NCI-H2081 (cell line): ENCODE data around the gene CTDSPL.
A peak's percentile ranks its signal among the peaks of the same experiment; 100 is the strongest.
"Not testable (repeated sequence)": the region's sequence is repeated elsewhere in the genome, so short reads cannot be mapped to it uniquely, and the experiment has no call there.

Experiments used
- DNase-seq, 2 experiments: peaks; one replicate each; lab custom pipeline; 2025; lab: John Stamatoyannopoulos, UW

The CTDSPL gene

DNA sequence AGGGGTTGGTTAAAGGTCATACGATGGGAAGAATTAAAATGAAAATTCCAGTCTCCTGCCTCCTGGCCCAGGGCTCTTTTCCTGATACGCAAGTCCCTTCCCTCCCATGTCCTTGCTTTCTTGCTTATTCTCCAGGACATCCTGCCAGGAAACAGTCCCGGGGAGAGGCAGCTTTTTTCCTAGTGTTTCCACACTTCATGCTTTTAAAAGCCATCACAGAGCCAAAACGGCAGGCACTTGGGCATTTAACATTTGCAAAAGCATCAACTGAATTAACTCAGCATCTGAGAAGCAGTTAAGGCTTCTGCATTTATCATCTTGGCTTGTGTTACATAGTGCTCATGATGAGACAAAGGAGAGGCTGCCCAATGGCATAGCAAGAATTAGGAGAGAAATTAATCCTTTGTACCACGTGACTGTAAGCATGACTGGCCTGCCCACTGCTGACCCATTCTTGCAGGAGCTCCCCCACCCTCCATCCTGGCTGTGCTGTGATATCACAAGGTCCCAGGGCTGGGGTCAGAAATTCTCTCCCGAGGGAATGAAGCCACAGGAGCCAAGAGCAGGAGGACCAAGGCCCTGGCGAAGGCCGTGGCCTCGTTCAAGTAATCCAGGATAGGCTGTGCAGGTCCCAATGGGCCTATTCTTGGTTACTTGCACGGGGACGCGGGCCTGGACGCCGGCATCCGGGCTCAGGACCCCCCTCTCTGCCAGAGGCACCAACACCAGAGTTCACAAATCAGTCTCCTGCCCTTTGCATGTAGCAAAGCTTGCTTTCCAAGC, 107.3 kb downstream of the CTDSPL start:
- DNase-seq, result no peak

DNA sequence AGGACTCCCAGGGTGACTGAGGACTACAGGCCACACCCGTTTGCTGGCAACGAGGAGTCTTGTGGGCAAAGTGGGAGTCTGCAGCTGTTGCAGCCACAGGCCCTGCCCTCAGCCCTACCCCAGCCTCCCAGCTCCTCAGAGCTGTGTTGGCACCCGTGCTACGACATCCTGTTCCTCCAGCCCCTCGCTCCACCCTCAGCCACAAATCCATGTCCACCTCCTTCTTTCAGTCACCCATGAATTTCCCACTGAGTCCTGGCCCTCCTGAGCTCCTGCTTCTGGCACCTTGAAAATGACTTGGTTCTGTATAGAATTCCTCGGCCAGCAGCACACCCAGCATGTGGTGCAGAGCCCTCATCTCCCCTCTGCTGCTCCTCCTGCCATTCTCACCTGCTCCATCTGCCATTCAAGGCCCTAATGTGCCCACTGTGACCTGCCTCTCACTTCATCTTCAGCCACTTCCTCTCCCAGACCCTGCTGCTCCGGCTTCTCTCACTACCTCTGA, 108.0 kb downstream of the CTDSPL start:
- DNase-seq, result no peak

DNA sequence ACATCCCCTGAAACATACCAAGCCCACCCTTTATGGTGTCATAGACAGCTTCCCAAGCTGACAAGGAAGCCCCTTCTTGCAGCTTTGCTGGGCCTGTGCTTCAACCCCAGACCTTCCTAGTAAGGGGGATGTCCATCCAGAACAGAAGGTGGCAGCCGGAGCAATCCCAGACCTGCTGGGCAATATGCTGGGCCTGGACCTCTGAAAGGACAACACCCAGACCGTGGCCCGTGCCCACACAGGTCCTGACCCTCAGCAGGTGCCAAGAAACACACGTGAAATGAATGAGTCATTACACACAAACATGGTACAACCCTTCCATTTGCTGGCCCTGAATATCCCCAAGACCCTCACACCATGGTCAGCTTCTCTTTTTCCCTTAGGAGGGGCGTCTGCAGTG, 109.1 kb downstream of the CTDSPL start:
- no peak for DNase-seq

DNA sequence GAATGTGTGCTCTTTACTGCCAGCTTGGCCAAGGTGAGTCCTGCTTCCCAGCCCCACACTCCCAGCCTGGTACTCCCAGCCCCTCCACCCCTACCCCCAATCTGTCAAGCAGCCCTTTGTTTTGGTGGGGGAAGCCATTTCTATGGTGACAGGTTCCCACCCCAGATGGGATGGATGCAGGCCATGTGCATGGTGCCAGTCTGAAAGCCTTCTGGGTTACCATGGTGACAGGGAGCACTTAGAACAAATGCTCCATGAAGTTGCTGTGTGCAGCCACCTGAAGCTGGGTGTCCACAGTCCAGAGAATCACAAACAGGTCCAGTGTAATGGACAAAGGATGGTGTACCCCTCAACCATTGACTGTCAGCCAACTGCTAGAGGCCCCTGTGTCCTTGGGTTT, 109.8 kb downstream of the CTDSPL start:
- no peak for DNase-seq

DNA sequence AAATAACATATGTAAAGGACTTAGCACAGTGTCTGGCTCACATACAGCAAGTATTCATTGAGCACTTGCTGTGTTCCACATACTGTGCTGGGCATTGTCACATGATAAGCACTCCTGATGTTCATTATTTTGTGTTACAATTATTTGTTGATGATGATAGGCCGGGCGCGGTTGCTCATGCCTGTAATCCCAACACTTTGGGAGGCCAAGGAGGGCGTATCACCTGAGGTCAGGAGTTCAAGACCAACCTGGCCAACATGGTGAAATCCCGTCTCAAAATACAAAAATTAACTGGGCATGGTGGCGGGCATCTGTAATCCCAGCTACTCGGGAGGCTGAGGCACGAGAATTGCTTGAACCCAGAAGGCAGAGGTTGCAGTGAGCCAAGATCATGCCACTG, 110.4 kb downstream of the CTDSPL start:
- not testable (repeated sequence) for DNase-seq

DNA sequence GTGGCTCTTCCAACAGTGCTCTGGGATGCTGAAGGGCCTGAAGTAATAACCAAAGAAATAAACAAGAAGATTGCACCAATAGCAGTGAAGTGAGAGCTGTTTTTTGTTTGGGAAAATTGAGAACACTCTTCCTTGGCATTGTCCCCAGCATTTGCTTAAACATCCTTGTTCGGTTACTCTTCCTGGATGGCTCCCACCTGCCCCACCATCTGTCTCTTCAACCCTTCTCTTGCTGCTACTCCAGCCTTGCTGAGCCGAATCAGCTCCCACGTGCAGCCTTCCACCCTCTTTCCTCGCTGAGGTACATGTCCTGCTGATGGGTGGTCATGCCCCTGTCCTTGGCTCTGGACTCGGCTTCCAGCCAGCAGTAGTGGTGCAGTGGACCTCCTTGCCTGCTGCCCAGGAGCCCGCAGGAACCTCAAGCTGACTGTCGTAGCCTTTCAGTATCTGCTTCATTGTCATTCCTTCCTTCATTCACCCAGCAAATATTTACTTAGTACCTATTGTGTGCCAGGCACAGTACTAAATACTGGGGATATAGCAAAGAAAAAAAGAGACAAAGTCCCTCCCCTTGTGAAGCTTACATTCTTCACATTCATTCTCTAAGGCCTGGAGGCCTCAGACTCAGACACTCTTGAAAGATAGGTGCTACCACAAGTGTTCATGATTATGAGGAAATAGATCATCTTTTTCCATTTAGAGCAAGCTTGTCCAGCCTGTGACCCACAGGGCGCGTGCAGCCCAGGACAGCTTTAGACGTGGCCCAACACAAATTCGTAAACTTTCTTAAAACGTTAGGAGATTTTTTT, 111.8 kb downstream of the CTDSPL start:
- DNase-seq, result no peak

DNA sequence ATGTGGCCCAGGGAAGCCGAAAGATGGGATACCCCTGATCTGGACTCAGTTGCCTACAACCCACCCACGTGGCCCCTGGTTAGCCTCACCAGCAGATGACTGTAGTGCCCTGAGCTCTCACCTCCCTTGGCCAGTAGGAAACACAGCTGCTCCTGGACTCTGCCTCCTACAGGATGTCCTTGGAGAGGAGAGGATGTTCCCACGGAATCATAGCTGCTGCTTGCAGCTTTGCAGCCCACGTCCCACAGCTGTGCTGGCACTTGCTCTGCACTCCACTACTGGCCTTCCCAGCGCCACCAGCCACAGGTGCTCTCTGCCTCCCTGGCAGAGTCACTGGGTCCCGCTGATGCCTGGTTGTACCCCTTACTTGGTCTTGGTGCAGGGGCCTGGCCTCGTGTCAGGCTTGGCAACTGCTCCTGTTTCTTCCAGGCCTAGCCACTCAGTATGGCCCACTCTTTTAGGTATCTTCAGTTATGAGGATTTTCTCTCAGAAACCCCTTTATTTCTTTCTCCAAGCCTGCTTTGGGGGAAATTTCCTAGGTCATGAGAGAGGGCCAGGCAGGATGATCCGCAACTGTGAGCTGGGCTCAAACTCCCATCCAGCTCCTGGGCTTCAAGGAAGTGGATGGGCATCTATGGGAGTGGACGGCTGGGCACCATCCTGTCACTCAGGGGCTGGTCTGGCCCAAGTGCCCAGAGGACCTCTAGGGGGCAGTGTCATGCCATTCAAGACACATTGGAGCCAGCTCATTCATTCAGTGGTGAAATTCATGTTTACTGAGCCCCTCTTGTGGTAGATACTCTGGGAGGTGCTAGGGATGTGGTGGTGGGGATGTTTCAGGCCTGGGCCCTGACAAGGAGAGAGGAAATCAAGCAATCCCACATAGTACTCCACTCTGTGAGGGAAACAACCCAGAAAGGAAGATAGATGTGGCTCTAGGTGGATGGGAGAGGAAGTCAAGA, 112.7 kb downstream of the CTDSPL start:
- peak in 1 of 2 experiments; percentile 10 for DNase-seq

DNA sequence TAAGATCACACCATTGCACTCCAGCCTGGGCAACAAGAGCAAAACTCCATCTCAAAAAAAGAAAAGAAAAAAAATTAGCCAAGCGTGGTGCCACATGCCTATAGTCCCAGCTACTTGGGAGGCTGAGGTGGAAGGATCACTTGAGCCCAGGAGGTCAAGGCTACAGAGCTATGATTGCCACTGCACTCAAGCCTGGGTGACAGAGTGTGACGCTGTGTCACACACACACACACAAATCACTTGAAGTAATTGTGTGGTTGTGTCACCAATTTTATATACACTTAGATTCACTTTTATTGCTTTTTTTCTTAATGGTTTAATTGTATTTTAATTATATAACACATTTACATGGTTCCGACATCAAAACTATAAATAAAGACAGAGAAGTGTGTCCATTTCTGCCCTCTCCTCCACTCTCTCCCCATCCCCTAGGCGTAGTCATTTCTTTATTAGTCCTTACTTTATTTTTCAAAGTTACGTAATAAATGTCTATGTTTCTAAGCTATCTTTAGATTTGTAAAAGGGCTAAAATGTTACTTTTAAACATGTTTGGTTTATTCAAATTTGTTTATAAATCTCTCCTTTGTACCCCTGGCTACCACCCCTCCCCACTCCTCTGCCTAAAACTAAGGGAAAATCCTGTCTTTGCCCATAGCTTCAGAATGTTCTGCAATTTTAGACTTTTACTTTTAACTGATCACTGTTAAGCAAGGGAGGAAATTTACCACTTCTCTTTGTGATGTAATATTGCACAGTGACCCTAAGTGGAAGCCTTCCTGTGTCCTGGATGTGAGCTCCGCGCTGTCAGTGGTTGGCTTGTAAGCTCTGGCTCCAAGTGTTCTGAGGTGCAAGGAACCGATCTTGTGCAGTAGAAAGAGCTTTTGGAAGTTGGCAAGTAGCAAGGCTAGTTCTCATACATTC, 118.1 kb downstream of the CTDSPL start:
- DNase-seq, result no peak

DNA sequence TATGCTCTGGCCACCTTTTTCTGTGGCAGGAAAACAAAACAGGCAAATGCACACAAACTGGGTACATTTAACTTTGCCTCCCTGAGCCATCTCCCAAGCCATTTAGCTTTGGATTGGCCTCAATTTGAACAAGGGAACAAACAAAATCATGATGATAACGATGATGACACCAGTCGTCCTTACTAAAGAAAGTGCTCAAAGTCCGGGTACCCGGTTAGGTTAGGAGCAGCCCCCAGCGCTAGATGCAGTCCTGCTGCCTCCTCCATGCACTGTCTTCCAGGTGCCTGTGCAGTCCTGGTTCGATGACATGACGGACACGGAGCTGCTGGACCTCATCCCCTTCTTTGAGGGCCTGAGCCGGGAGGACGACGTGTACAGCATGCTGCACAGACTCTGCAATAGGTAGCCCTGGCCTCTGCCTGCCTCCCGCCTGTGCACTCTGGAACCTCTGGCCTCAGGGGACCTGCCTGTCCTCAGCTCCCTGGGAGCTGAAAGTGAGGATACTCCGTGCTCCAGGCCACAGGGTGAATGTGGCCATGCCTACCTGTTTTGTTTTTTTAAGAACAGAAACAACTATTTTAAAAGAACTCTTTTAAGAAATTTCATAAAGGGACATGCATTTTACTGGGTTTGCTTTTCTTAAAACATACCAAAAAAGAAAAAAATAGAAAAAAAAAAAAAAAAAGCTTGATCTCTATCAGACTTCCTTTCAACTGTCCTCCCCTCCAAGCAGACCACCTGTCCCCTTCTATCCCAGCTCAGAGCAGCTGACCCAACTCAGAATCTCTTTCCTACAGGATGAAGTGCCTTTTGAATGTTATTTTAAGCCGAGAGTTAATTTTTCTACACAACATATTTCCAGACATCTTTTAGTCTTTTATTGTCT, 119.0 kb downstream of the CTDSPL start:
- DNase-seq, result no peak

DNA sequence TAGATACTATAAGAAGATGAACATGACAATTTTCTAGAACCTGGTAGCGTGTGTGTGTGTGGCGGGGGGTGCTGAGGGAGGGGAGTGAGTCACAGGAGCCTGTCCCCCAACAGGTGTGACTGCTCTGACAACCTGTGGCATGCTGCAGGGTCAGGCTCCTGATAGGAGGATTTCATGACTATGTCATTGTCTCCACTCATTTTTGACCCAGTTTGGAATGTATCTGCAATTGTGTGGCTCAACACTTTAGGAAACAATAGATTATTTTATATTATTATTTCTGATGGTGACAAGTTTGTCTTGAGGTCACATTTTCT, 119.6 kb downstream of the CTDSPL start:
- DNase-seq, result no peak

DNA sequence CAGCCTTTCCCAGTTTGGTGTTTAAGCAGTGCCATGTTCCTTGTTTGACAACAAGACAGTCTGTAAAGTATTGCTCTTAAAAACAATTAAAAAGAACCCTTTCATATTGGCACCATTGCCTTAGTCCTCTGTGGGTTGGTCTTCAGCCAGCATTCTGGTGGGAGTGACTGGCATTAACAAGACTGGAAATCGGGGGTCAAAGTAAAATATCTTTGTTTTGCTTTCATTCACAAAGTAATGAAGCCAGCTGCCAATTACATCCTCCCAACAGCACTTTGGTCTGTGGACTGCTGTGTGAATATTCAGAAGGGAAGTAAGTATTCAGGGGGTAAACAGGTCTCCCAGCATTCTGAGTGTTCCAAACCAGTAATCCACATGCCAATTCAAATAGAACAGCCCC, 120.7 kb downstream of the CTDSPL start:
- no peak for DNase-seq

DNA sequence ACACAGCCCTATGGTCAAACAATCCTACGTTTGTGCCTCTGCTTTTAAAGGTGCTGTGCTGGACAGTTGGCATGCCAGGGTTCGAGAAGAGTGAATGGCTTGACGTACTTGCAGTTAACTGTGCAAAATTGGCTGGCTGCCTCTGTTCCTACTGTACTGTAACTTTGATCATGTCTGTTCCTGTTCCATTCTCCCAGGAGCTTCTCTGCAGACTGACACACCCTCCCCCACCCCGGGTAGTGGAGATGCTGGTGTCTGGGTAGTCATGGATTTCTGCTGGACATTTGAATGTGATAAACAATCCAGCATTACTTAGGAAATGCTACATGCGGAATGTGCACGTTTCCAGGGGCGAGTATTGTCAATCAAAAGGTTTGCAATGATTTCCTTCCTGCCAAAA, 122.4 kb downstream of the CTDSPL start:
- no peak for DNase-seq

DNA sequence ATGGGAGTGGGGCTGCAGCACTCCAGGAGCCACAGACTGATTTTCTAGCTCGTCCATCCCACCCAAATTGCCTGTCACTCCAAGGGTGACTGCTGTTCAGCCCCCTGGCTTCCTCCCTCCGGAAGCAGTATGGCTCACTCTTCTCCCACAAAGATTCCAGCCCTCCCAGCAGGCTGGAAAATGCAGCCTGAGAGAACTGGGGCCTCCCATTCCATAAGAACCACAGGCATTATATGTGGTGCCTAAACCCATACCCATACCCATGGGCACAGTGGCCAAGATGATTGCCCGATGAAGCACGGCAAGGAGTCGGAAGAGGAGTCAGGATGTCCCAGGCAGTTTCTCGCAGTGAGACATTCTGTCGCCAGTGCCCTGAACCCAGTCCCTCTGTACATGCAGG, 122.9 kb downstream of the CTDSPL start:
- no peak for DNase-seq

DNA sequence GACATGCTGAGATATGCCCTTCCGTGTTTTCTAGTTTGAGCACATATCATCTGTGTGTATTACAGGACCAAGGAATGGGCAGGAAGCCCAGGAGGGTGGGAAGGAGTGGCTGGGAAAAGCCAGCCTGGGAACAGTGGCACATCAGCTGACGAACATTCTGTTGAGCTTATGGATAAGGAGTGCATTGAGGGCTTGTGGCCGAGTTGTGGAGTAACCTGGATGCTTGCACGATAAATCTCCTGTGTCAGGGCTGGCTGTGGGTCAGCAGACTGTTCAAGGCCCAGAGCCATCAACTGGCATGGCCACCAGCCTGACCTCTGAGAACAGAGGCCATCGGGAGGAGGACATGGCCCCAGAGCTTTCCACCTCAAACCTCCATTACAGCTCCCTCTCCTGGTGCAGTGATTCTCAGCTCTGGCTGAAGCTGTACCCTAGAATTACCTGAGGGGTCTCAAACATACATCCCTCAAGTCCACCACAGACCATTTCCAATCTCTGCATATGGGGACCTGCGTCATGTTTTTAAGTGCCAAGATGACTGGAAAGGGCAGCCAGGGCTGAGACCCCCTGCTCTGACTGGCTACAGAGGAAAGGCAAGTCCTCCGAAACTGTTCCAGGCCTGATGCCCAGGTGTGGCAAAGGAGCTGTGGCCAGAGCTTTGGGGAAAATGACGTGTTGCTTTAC, 124.1 kb downstream of the CTDSPL start:
- no peak for DNase-seq

DNA sequence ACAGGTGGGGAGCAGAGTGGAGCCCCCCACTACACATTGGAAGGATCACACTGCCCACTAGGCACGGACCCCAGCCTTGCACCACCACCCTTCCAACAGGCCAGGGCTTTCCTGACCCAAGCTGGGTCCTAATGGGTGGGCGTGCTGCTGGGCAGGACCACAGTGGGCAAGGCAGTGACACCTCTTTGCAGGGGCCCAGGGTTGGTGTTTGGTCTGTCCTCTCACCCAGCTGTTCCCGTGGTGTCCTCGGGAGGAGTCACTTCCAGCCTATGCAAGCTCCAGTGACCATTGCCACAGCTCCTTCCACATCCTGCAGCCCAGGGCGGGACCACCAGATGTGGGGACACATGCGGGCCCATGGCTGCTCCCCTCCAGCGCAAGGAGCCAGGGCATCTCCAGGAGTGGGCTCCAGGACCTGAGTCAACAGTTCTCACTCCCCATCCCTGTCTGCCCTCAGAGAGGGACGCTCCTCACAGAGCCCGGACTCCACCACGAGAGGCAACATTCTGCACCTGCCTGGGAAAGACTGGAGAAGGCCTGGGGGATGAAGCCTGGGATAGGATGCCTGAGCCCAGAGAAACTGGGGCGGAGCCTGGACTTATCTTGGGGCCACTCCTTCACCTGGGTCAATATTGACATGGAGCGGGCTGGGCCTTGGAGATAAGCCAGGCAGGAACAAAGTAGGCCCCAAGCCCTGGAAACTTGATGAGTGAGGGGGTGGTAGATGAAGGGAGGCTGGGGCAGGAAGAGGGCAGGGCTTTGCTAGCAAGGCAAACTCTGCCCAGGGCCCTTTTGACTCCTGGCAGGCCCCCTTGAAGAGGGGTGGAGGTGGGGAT, 125.0 kb downstream of the CTDSPL start:
- no peak for DNase-seq

DNA sequence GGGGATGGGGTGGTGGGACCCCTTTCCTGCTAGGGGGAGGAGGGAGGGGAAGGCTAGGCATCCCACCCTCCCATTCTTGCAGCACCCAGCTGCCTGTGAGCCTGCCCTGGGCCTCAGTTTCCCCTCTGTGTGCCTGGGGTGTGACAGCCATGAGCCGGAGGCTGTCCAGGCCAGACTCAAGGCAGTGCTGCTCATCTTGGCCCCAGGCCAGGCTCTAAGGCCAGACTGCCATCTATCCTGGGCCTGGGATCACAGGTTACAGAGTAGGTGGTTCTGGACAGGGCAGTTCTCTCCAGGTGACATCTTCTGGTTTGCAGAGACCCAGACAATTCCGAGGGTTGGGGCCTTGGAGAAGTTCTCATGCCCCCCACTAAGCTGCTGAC, 125.6 kb downstream of the CTDSPL start:
- DNase-seq, result no peak

DNA sequence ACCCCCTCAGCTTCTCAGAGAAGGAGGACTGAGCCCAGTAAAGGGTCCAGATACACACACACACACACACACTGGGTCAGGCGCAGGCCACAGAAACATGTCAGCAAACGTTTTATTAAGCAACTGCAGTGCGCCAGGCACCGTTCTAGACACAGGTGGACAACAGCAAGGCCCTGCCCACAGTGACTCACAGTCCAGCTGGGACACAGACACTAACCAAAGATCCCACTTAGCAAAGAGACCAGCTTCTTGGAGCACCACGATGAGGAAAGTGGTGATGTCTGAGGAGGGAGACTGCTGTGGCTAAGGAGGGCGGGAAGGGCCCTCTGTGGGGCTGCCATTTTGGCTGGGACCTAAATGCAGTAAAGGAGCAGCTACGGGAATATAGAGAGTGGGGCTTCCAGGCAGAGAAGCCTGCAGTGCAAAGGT, 126.1 kb downstream of the CTDSPL start:
- DNase-seq, result no peak

DNA sequence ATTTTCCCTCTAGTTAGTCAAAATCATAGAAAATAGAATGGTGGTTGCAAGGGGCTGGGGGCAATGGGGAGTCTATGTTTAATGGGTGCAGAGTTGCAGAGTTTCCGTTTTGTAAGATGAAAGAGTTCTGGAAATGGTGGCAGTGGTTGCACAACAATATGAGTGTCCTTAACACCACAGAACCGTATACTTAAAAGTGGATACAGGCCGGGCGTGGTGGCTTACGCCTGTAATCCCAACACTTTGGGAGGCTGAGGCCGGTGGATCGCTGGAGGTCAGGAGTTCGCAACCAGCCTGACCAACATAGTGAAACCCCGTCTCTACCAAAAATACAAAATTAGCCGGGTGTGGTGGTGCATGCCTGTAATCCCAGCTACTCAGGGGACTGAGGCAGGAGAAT, 126.7 kb downstream of the CTDSPL start:
- DNase-seq, result not testable (repeated sequence)
